A549 treated with AZD2906 at 1 μM for 4 hours (cell line): ENCODE measurements around the gene TANC1. TPM values are rescaled to one million over a fixed set of nuclear protein-coding genes. Genes with fewer than 3 reads are reported as not detected.

Source experiments
- total RNA-seq: library from RNA; stranded (reverse); fragments of 200-300 nt; extraction: Qiagen RNA extraction; gene quantifications from 5 replicates; pipeline ENCODE4 v1.2.3, GENCODE V29; 2022

Gene TANC1
- 7.9 to 10.3 TPM (median 8.9 TPM) in 5 replicates for total RNA-seq

GRCh38 chr2:158968396-158969161, at the start of gene TANC1:
Gene TANC1 (plus strand): TSS chr2:158968640. CDS start chr2:159065911, 97,271 bp downstream.

Other genes starting within 250 kb of the TANC1 start
- gene DAPL1, start 173.3 kb upstream of the TANC1 start, total RNA-seq: 0.13 to 0.16 TPM in 2 of 5 replicates, not detected in the others